Neuronal stem cell (in vitro differentiated cells): ENCODE results near the gene XPOT.

Source experiments
- DNase-seq: peaks from one replicate; pipeline ENCODE4 v3.0.0-alpha.2; 2013; ENCODE audit warnings: low spot score
- H2AFZ ChIP-seq: one replicate; pipeline ENCODE4 v1.6.1; 2013; ENCODE audit warnings: mild to moderate bottlenecking, low read length, inconsistent platforms
- H2AK5ac ChIP-seq: 2 replicates; pipeline ENCODE4 v1.6.1; 2013; ENCODE audit warnings: low read depth, mild to moderate bottlenecking, inconsistent platforms, low read length, moderate library complexity, mixed read lengths
- H2BK120ac ChIP-seq: 2 replicates; pipeline ENCODE4 v1.6.1; 2013; ENCODE audit warnings: low read depth, mild to moderate bottlenecking, inconsistent platforms, low read length, moderate library complexity, mixed read lengths
- H2BK12ac ChIP-seq: one replicate; pipeline ENCODE4 v1.6.1; 2013; ENCODE audit warnings: low read length, inconsistent platforms
- H2BK15ac ChIP-seq: 2 replicates; pipeline ENCODE4 v1.6.1; 2013; ENCODE audit warnings: mild to moderate bottlenecking, low read length, inconsistent platforms, mixed read lengths
- H2BK5ac ChIP-seq: one replicate; pipeline ENCODE4 v1.6.1; 2013; ENCODE audit warnings: inconsistent platforms, mild to moderate bottlenecking, low read length, moderate library complexity
- H3K14ac ChIP-seq: one replicate; pipeline ENCODE4 v1.6.1; 2013; ENCODE audit warnings: low read length, inconsistent platforms
- H3K18ac ChIP-seq: 2 replicates; pipeline ENCODE4 v1.6.1; 2013; ENCODE audit warnings: low read length, inconsistent platforms
- H3K23ac ChIP-seq: 2 replicates; pipeline ENCODE4 v1.6.1; 2013; ENCODE audit warnings: low read depth, mild to moderate bottlenecking, mixed read lengths, low read length, inconsistent platforms; ENCODE audit not compliant: poor library complexity
- H3K27ac ChIP-seq: replicated peaks from 3 replicates; pipeline ENCODE4 v1.5.1; 2013; ENCODE audit warnings: low read length, inconsistent platforms
- H3K27me3 ChIP-seq, 3 experiments: 2 replicates each; pipeline ENCODE4 v1.6.1; 2013; ENCODE audit warnings: low read length in 3 of 3, mild to moderate bottlenecking in 2 of 3, inconsistent platforms in 1 of 3, low read depth in 1 of 3, mixed read lengths in 1 of 3, moderate library complexity in 1 of 3; ENCODE audit not compliant: control insufficient read depth in 3 of 3, insufficient read depth in 3 of 3
- H3K36me3 ChIP-seq, 2 donors: replicated peaks in 1 of 2; 2 replicates each; pipeline ENCODE4 v1.6.1; 2013; ENCODE audit warnings: low read length in 2 of 2; ENCODE audit not compliant: control insufficient read depth in 2 of 2, insufficient read depth in 2 of 2
- H3K4ac ChIP-seq: 2 replicates; pipeline ENCODE4 v1.6.1; 2013; ENCODE audit warnings: inconsistent platforms, mild to moderate bottlenecking, low read length, moderate library complexity
- H3K4me1 ChIP-seq, 2 donors: 1 replicate in 1 of 2; 2 replicates in 1 of 2; pipeline ENCODE4 v1.6.1; 2013; ENCODE audit warnings: low read length in 2 of 2, low read depth in 1 of 2; ENCODE audit not compliant: control insufficient read depth in 2 of 2, insufficient read depth in 1 of 2
- H3K4me2 ChIP-seq: one replicate; pipeline ENCODE4 v1.6.1; 2013; ENCODE audit warnings: mild to moderate bottlenecking, low read length, inconsistent platforms; ENCODE audit not compliant: insufficient read depth, poor library complexity, severe bottlenecking
- H3K4me3 ChIP-seq, 2 donors: 2 replicates each; pipeline ENCODE4 v1.5.1; 2013; ENCODE audit warnings: low read length in 2 of 2, mild to moderate bottlenecking in 2 of 2, inconsistent platforms in 1 of 2, moderate library complexity in 1 of 2
- H3K79me1 ChIP-seq: one replicate; pipeline ENCODE4 v1.6.1; 2013; ENCODE audit warnings: low read depth, mild to moderate bottlenecking, inconsistent platforms, low read length, moderate library complexity
- H3K9ac ChIP-seq: one replicate; pipeline ENCODE4 v1.6.1; 2013; ENCODE audit warnings: mild to moderate bottlenecking, low read depth, low read length, inconsistent platforms; ENCODE audit not compliant: poor library complexity
- H3K9me3 ChIP-seq, 2 donors: replicated peaks in 1 of 2; 2 replicates each; pipeline versions ENCODE3 to v1.6.1; 2013; ENCODE audit warnings: low read length in 2 of 2, mild to moderate bottlenecking in 2 of 2, inconsistent platforms in 1 of 2, low read depth in 1 of 2, mixed read lengths in 1 of 2, moderate library complexity in 1 of 2; ENCODE audit not compliant: control insufficient read depth in 2 of 2, insufficient read depth in 1 of 2
- H4K8ac ChIP-seq: one replicate; pipeline ENCODE4 v1.6.1; 2013; ENCODE audit warnings: low read depth, mild to moderate bottlenecking, inconsistent platforms, low read length, moderate library complexity
- H4K91ac ChIP-seq: one replicate; pipeline ENCODE4 v1.6.1; 2013; ENCODE audit warnings: low read length, low read depth, mild to moderate bottlenecking, inconsistent platforms; ENCODE audit not compliant: poor library complexity
- WGBS, 2 donors: extraction: QIAGEN DNeasy Blood & Tissue Kit; methylation state at CpG; one replicate each; pipeline ENCODE4 v1.1.7; 2013; ENCODE audit warnings: missing lambda C conversion rate in 2 of 2, mixed read lengths in 1 of 2; ENCODE audit not compliant: insufficient read length in 2 of 2, insufficient replicate concordance in 1 of 2; ENCODE audit errors: extremely low coverage in 2 of 2; 5-methylcytosine and 5-hydroxymethylcytosine counted together

The XPOT gene

DNA sequence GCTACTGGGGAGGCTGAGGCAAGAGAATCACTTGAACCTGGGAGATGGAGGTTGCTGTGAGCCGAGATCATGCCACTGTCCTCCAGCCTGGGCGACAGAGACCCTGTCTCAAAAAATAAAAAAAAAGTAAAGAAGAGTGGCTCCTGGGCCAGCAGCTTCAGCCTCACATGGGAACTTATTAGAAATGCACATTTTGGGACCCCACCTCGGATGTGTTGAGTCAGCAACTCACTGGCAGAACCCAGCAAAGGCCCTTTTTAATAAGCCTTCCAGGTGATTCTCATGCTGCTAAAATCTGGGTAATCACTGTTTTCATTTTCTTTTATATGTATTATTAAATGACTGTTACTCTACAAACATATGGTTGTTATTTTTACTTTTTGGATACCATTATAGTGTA lies 89.3 kb downstream of the XPOT start:
- no CpG with 5 or more reads among the region's 3 CpGs for WGBS, 2 donors
- H3K36me3 ChIP-seq = peaks cover 12 to 89% of the 10 kb centered on the region in 2 donors

DNA sequence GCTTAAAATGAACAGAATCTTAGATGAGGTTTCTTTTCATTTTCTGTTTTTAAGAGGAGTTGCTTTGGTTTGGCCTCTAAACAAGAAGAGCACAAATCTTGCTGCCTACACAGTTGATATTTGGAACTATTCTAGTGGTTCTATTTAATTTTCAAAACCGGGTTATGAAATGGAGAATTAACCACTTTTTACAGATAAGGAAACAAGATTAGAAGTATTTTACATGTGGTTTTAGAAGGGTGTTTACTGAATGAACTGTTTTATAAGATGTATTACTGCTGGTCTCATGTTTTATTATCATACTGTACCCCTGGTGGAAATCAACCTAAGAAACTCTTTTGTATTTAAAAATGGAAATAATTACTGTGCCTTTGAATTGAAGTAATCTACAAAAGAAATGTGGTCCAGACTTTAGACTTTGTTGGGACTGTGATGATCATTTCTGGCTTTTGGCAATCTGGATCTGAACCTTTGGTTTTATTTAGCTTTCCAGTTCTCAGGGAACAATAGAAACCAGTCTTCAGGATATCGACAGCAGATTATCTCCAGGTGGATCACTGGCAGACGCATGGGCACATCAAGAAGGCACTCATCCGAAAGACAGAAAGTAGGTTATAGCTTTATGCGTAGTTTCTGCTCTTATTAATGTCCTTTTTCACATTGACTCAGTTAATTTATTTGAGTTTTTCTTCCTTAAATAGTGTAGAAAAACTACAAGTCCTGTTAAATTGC lies 91.0 kb downstream of the XPOT start:
- Histone ChIP-seq H2BK15ac (no peak overlapping the region), H3K9ac (no peak overlapping the region), H2AFZ (no peak overlapping the region), H3K4me3 (no peak overlapping the region), H3K14ac (no peak overlapping the region), H3K9me3 (no peaks in the 10 kb centered on the region), H3K4ac (no peak overlapping the region), H2BK12ac (no peak overlapping the region), H3K4me1 (no peaks in the 10 kb centered on the region), H3K23ac (no peak overlapping the region), H3K4me2 (no peak overlapping the region), H2BK5ac (no peak overlapping the region), H4K8ac (no peak overlapping the region), H3K27ac (no peak overlapping the region), H3K27me3 (no peaks in the 10 kb centered on the region), H3K36me3 (peaks cover 10 to 87% of the 10 kb centered on the region in 2 donors), H2AK5ac (no peak overlapping the region), H3K18ac (no peak overlapping the region), H3K79me1 (no peaks in the 10 kb centered on the region), H2BK120ac (no peak overlapping the region), H4K91ac (no peak overlapping the region)
- no CpG with 5 or more reads among the region's 5 CpGs for WGBS, 2 donors
- no peak for DNase-seq

More for the DNA sequence above, 89.3 kb downstream of the XPOT start:
- Histone ChIP-seq H3K9me3 (no peaks in the 10 kb centered on the region), H2BK15ac (no peak overlapping the region), H3K14ac (no peak overlapping the region), H2AFZ (no peak overlapping the region), H3K4me3 (no peak overlapping the region), H3K27me3 (no peaks in the 10 kb centered on the region), H4K8ac (no peak overlapping the region), H4K91ac (no peak overlapping the region), H2BK12ac (no peak overlapping the region), H3K27ac (no peak overlapping the region), H3K4ac (no peak overlapping the region), H2AK5ac (no peak overlapping the region), H2BK120ac (no peak overlapping the region), H3K23ac (no peak overlapping the region), H2BK5ac (no peak overlapping the region), H3K4me1 (no peaks in the 10 kb centered on the region), H3K4me2 (no peak overlapping the region), H3K79me1 (no peaks in the 10 kb centered on the region), H3K18ac (no peak overlapping the region), H3K9ac (no peak overlapping the region)
- no peak for DNase-seq

DNA sequence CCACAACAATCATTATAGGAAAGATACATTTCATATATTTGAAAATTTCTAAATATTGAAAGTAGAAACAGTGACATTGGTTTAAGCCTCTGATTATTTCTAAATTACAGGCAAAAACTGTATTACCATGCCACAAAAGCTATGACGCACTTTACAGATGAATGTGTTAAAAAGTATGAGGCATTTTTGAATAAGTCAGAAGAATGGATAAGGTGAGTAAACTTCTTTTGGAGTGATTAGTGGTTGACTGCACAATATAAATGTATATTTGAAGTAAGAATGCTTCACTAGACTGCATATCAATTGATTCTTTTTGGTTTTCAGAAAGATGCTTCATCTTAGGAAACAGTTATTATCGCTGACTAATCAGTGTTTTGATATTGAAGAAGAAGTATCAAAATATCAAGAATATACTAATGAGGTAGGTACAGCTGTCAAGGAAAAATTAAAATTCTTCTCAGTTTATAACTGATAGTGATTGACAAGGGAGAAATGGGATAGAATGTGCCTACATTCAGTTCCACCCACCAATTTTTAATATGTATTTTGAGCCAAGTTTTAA lies 92.7 kb downstream of the XPOT start:
- H3K18ac ChIP-seq = no peak overlapping the region
- H2BK12ac ChIP-seq = no peak overlapping the region
- no peaks in the 10 kb centered on the region for H3K79me1 ChIP-seq
- H3K9me3 ChIP-seq = no peaks in the 10 kb centered on the region
- H3K27me3 ChIP-seq = no peaks in the 10 kb centered on the region
- no peak overlapping the region for H2BK5ac ChIP-seq
- no peak for DNase-seq
- no peak overlapping the region for H2AFZ ChIP-seq
- no peak overlapping the region for H3K4me3 ChIP-seq
- no peak overlapping the region for H3K27ac ChIP-seq
- no peak overlapping the region for H3K14ac ChIP-seq
- no peak overlapping the region for H3K9ac ChIP-seq
- no peaks in the 10 kb centered on the region for H3K4me1 ChIP-seq
- no peak overlapping the region for H4K91ac ChIP-seq
- no peak overlapping the region for H2BK15ac ChIP-seq
- no peak overlapping the region for H3K4ac ChIP-seq
- H4K8ac ChIP-seq = no peak overlapping the region
- no CpG with 5 or more reads among the region's 2 CpGs for WGBS, 2 donors
- H3K4me2 ChIP-seq = no peak overlapping the region
- H2BK120ac ChIP-seq = no peak overlapping the region
- peaks cover 8 to 86% of the 10 kb centered on the region in 2 donors for H3K36me3 ChIP-seq
- no peak overlapping the region for H2AK5ac ChIP-seq
- H3K23ac ChIP-seq = no peak overlapping the region

DNA sequence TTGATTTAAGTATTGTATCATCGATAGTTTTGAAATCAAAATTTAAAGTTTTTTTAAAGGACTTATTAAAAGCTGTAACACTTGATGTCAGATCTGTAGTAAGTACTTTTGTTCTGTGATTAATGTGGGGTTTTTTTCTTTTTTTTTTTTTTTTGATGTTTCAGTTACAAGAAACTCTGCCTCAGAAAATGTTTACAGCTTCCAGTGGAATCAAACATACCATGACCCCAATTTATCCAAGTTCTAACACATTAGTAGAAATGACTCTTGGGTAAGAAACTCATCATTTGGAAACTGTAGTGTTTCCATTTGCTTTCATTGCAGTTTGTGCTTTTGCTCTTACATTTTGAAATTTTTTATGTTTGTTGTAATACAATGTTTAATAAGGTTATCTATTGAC lies 93.3 kb downstream of the XPOT start:
- Histone ChIP-seq H3K4me2 (no peak overlapping the region), H3K9me3 (no peaks in the 10 kb centered on the region), H3K4ac (no peak overlapping the region), H3K79me1 (no peaks in the 10 kb centered on the region), H3K14ac (no peak overlapping the region), H2AK5ac (no peak overlapping the region), H3K23ac (no peak overlapping the region), H2BK12ac (no peak overlapping the region), H4K91ac (no peak overlapping the region), H3K9ac (no peak overlapping the region), H4K8ac (no peak overlapping the region), H3K36me3 (peaks cover 8 to 85% of the 10 kb centered on the region in 2 donors), H3K27ac (no peak overlapping the region), H3K4me3 (no peak overlapping the region), H3K4me1 (no peaks in the 10 kb centered on the region), H3K18ac (no peak overlapping the region), H3K27me3 (no peaks in the 10 kb centered on the region), H2AFZ (no peak overlapping the region), H2BK120ac (no peak overlapping the region), H2BK15ac (no peak overlapping the region), H2BK5ac (no peak overlapping the region)
- no CpG with 5 or more reads among the region's 1 CpG for WGBS, 2 donors
- no peak for DNase-seq
